ENCODE data around the gene MICOS13. TPM values are rescaled to one million over a fixed set of nuclear protein-coding genes. Genes with fewer than 3 reads are reported as not detected.

MICOS13 gene
- total and polyA plus RNA-seq, 7 experiments from 2014 or later: 26.1 to 109 (median 39.8) TPM

DNA sequence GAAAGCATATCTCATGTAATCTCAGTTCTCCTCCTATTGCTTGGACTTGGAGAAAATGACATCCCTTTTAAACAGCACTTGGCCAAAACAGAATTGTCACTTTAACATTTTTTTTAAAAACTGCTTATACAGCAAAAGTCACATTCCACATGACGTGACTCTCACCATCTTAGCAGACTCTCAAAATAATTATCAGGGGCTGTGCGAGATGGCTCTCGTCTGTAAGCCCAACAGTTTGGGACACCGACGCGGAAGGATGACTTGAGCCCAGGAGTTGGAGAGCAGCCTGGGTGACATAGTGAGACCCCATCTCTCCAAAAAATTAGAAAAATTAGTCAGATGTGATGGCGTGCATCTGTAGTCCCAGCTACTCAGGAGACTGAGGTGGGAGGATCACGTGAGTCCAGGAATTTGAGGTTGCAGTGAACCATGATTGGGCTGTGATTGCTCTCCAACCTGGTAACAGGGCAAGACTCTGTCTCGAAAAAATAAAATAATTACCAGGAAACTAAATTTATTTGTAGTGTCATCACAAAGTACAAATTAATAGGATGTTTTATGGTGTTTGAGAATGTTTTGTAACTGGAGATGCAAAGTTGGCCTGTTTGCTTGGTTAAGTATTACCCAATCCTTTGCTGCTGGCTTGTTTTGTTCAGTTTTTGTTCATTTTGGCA, 48.6 kb downstream of the MICOS13 start:
- no peak overlapping the region for H3K4me3 ChIP-seq (ENCODE audit: low read length)
- Mint-ChIP-seq H3K9me3 (no peaks in the 10 kb centered on the region), H3K4me3 (peak overlapping the region in 7 of 10 donors; percentile 15 to 66 (median 61)), H3K27me3 (no peaks in the 10 kb centered on the region), H3K4me1 (peaks cover 52 to 93% (median 79%) of the 10 kb centered on the region in 7 donors), H3K27ac (peak overlapping the region in 6 of 9 donors; percentile 3 to 52 (median 32)), H3K36me3 (peaks cover 5 to 21% (median 15%) of the 10 kb centered on the region in 5 donors)
- POLR2A ChIA-PET: interaction anchor here (1.2 kb wide), 1 partner anchor 9 kb away, joined by 5 read pairs; the partner anchor contains the start of genes SAFB and SAFB2
- no peaks in the 10 kb centered on the region for H3K27me3 ChIP-seq (ENCODE audit: control insufficient read depth in 2 of 2, insufficient read depth in 2 of 2, low read length in 2 of 2)
- DNase-seq (no peak), ATAC-seq (no peak)
- no peaks in the 10 kb centered on the region for H3K9me3 ChIP-seq (ENCODE audit: control insufficient read depth in 2 of 3, low read length in 3 of 3)
- CTCF ChIA-PET: no interaction called here
- peaks cover 34 to 41% of the 10 kb centered on the region in 2 donors for H3K4me1 ChIP-seq (ENCODE audit: control insufficient read depth in 2 of 2, insufficient read depth in 2 of 2, low read length in 2 of 2)
- no peak overlapping the region for H3K27ac ChIP-seq (ENCODE audit: low read depth, low read length)
- intact Hi-C loops (cut with micrococcal nuclease): no loop called here
- H3K36me3 ChIP-seq (ENCODE audit: control insufficient read depth in 2 of 3, insufficient read depth in 3 of 3, low read length in 3 of 3): peaks cover 9 to 32% (median 18%) of the 10 kb centered on the region in 3 experiments

- no peak overlapping the region for H3K4me3 ChIP-seq (ENCODE audit: low read length)
- H3K9me3 ChIP-seq (ENCODE audit: control insufficient read depth in 2 of 3, low read length in 3 of 3): no peaks in the 10 kb centered on the region
- Mint-ChIP-seq H3K27me3 (no peaks in the 10 kb centered on the region), H3K4me3 (peak overlapping the region; percentile 9 to 99 (median 56)), H3K36me3 (peaks cover 11 to 38% (median 29%) of the 10 kb centered on the region in 5 donors), H3K9me3 (no peaks in the 10 kb centered on the region), H3K4me1 (peaks cover 64 to 92% (median 87%) of the 10 kb centered on the region in 7 donors), H3K27ac (peak overlapping the region in 8 of 9 donors; percentile 1 to 79 (median 51))
- ChIA-PET CTCF (interaction anchor here (1.4 kb wide), 1 partner anchor 61 kb away, joined by 3 read pairs; the partner anchor contains the start of gene RPL36), POLR2A (no interaction called here)
- intact Hi-C loops (cut with micrococcal nuclease): no loop called here
- no peaks in the 10 kb centered on the region for H3K27me3 ChIP-seq (ENCODE audit: control insufficient read depth in 2 of 2, insufficient read depth in 2 of 2, low read length in 2 of 2)
- DNase-seq (no peak), ATAC-seq (no peak)
- H3K4me1 ChIP-seq (ENCODE audit: control insufficient read depth in 2 of 2, insufficient read depth in 2 of 2, low read length in 2 of 2): peaks cover 60 to 65% of the 10 kb centered on the region in 2 donors
- peaks cover 17 to 40% (median 27%) of the 10 kb centered on the region in 3 experiments for H3K36me3 ChIP-seq (ENCODE audit: control insufficient read depth in 2 of 3, insufficient read depth in 3 of 3, low read length in 3 of 3)
- H3K27ac ChIP-seq (ENCODE audit: low read depth, low read length): peak overlapping the region; percentile 41
These were observed 51.3 kb downstream of the MICOS13 start for GRCh38 chr19:5628919-5629481.

GRCh38 chr19:5628461-5628860, 51.9 kb downstream of the MICOS13 start:
- Histone ChIP-seq H3K4me1 (ENCODE audit: control insufficient read depth in 2 of 2, insufficient read depth in 2 of 2, low read length in 2 of 2) (peaks cover 60 to 65% of the 10 kb centered on the region in 2 donors), H3K4me3 (ENCODE audit: low read length) (no peak overlapping the region), H3K27me3 (ENCODE audit: control insufficient read depth in 2 of 2, insufficient read depth in 2 of 2, low read length in 2 of 2) (no peaks in the 10 kb centered on the region), H3K9me3 (ENCODE audit: control insufficient read depth in 2 of 3, low read length in 3 of 3) (no peaks in the 10 kb centered on the region), H3K27ac (ENCODE audit: low read depth, low read length) (no peak overlapping the region), H3K36me3 (ENCODE audit: control insufficient read depth in 2 of 3, insufficient read depth in 3 of 3, low read length in 3 of 3) (peaks cover 17 to 45% (median 27%) of the 10 kb centered on the region in 3 experiments)
- DNase-seq (no peak), ATAC-seq (no peak)
- CTCF ChIA-PET: interaction anchor here (1.4 kb wide), 1 partner anchor 61 kb away, joined by 3 read pairs; the partner anchor contains the start of gene RPL36
- intact Hi-C loops (cut with micrococcal nuclease): no loop called here
- no peaks in the 10 kb centered on the region for H3K27me3 Mint-ChIP-seq
- no peaks in the 10 kb centered on the region for H3K9me3 Mint-ChIP-seq
- H3K4me1 Mint-ChIP-seq: peaks cover 64 to 88% (median 83%) of the 10 kb centered on the region in 7 donors
- POLR2A ChIA-PET: no interaction called here
- peak overlapping the region in 7 of 10 donors; percentile 35 to 99 (median 64) for H3K4me3 Mint-ChIP-seq
- peaks cover 11 to 38% (median 31%) of the 10 kb centered on the region in 5 donors for H3K36me3 Mint-ChIP-seq
- H3K27ac Mint-ChIP-seq: peak overlapping the region in 6 of 9 donors; percentile 1 to 71 (median 66)

Other genes starting within 250 kb of the MICOS13 start
- not detected for gene ZNRF4, start 225.1 kb downstream of the MICOS13 start, total RNA-seq
- gene ZNRF4, start 225.1 kb downstream of the MICOS13 start, polyA plus RNA-seq: not detected
- gene TINCR, start 112.6 kb downstream of the MICOS13 start, total RNA-seq: 1 to 10 TPM in 2 of 5 experiments, under 1 TPM in 3; 0.70 to 1.9 (median 0.97) TPM
- gene TINCR, start 112.6 kb downstream of the MICOS13 start, polyA plus RNA-seq: not detected
- 100 to 1,000 TPM; 112 to 250 (median 243) TPM for gene SAFB2, start 57.7 kb downstream of the MICOS13 start, total RNA-seq
- 10 to 100 TPM; 28.5 to 49.2 TPM for gene SAFB2, start 57.7 kb downstream of the MICOS13 start, polyA plus RNA-seq
- 100 to 1,000 TPM; 141 to 203 (median 174) TPM for gene SAFB, start 57.4 kb downstream of the MICOS13 start, total RNA-seq
- 100 to 1,000 TPM in 1 of 2 donors, 10 to 100 TPM in 1; 50.3 to 153 TPM for gene SAFB, start 57.4 kb downstream of the MICOS13 start, polyA plus RNA-seq
- gene HSD11B1L, start 511 bp upstream of the MICOS13 start, total RNA-seq: 1 to 10 TPM; 2.8 to 5.2 (median 3.6) TPM
- 1 to 10 TPM; 8.4 to 9.6 TPM for gene HSD11B1L, start 511 bp upstream of the MICOS13 start, polyA plus RNA-seq
- 1,000 to 10,000 TPM in 3 of 5 experiments, 100 to 1,000 TPM in 2; 865 to 1,786 (median 1,037) TPM for gene RPL36, start 9.8 kb upstream of the MICOS13 start, total RNA-seq
- gene RPL36, start 9.8 kb upstream of the MICOS13 start, polyA plus RNA-seq: 1,000 to 10,000 TPM; 2,342 to 2,564 TPM
- 100 to 1,000 TPM in 1 of 5 experiments, 10 to 100 TPM in 4; 62.8 to 102 (median 74.8) TPM for gene LONP1, start 39.6 kb upstream of the MICOS13 start, total RNA-seq
- gene LONP1, start 39.6 kb upstream of the MICOS13 start, polyA plus RNA-seq: 10 to 100 TPM; 20.0 to 60.0 TPM
- gene CATSPERD, start 40.1 kb upstream of the MICOS13 start, total RNA-seq: under 1 TPM in 1 of 5 experiments, not detected in 4; 0.07 TPM
- gene CATSPERD, start 40.1 kb upstream of the MICOS13 start, polyA plus RNA-seq: not detected
- gene PRR22, start 104.2 kb upstream of the MICOS13 start, total RNA-seq: 1 to 10 TPM; 4.7 to 8.6 (median 6.5) TPM
- gene PRR22, start 104.2 kb upstream of the MICOS13 start, polyA plus RNA-seq: under 1 TPM in 1 of 2 donors, not detected in 1; 0.20 TPM
- 100 to 1,000 TPM in 2 of 5 experiments, 10 to 100 TPM in 3; 53.2 to 179 (median 82.7) TPM for gene DUS3L, start 110.6 kb upstream of the MICOS13 start, total RNA-seq
- gene DUS3L, start 110.6 kb upstream of the MICOS13 start, polyA plus RNA-seq: 10 to 100 TPM; 33.1 to 56.5 TPM
- 1 to 10 TPM in 1 of 5 experiments, under 1 TPM in 3, not detected in 1; 0.19 to 1.0 (median 0.81) TPM for gene NRTN, start 124.6 kb upstream of the MICOS13 start, total RNA-seq
- gene NRTN, start 124.6 kb upstream of the MICOS13 start, polyA plus RNA-seq: under 1 TPM; 0.21 to 0.64 TPM
- not detected for gene FUT6, start 159.2 kb upstream of the MICOS13 start, total RNA-seq
- gene FUT6, start 159.2 kb upstream of the MICOS13 start, polyA plus RNA-seq: not detected
- under 1 TPM in 2 of 5 experiments, not detected in 3; 0.29 to 0.45 TPM for gene FUT3, start 170.9 kb upstream of the MICOS13 start, total RNA-seq
- not detected for gene FUT3, start 170.9 kb upstream of the MICOS13 start, polyA plus RNA-seq
- 1 to 10 TPM in 2 of 5 experiments, under 1 TPM in 1, not detected in 2; 0.24 to 6.2 (median 2.5) TPM for gene FUT5, start 190.0 kb upstream of the MICOS13 start, total RNA-seq
- not detected for gene FUT5, start 190.0 kb upstream of the MICOS13 start, polyA plus RNA-seq
- gene NDUFA11, start 223.3 kb upstream of the MICOS13 start, total RNA-seq: 100 to 1,000 TPM; 108 to 241 (median 135) TPM
- gene NDUFA11, start 223.3 kb upstream of the MICOS13 start, polyA plus RNA-seq: 100 to 1,000 TPM; 381 to 415 TPM
- 10 to 100 TPM; 13.1 to 39.4 (median 27.8) TPM for gene VMAC, start 224.4 kb upstream of the MICOS13 start, total RNA-seq
- 1 to 10 TPM; 6.3 to 7.0 TPM for gene VMAC, start 224.4 kb upstream of the MICOS13 start, polyA plus RNA-seq
- 10 to 100 TPM; 22.1 to 80.6 (median 58.5) TPM for gene CAPS, start 233.7 kb upstream of the MICOS13 start, total RNA-seq
- gene CAPS, start 233.7 kb upstream of the MICOS13 start, polyA plus RNA-seq: 1 to 10 TPM; 1.6 to 4.1 TPM